ENCODE data around the gene STK39. TPM values are rescaled to one million over a fixed set of nuclear protein-coding genes. Genes with fewer than 3 reads are reported as not detected.

Gene STK39
- polyA plus RNA-seq, 1 experiment: 25.2 TPM

GRCh38 chr2:167943897-167944296 is 303.5 kb downstream of the STK39 start:
- no peak for TF ChIP-seq CTCF (IDR thresholded peaks at IDR 0.05; ENCODE audit: low read depth, low read length)
- DNase-seq (ENCODE audit: low read depth, low spot score): no peak
- no peak overlapping the region for H3K4me3 ChIP-seq (ENCODE audit: low read depth, low read length)
- H3K9me3 ChIP-seq (ENCODE audit: control insufficient read depth, insufficient read depth, low read length): no peaks in the 10 kb centered on the region
- ChIA-PET POLR2A (no interaction called here), CTCF (interaction anchor here (0.6 kb wide), 1 partner anchor 1474 kb away, joined by 5 read pairs; no protein-coding TSS in a partner anchor)
- no peak overlapping the region for H3K27ac ChIP-seq (ENCODE audit: low read depth, low read length)
- H3K27me3 ChIP-seq (ENCODE audit: control insufficient read depth, insufficient read depth, low read length): no peaks in the 10 kb centered on the region

GRCh38 chr2:167943368-167943767 is 304.0 kb downstream of the STK39 start:
- Histone ChIP-seq H3K4me3 (ENCODE audit: low read depth, low read length) (no peak overlapping the region), H3K27me3 (ENCODE audit: control insufficient read depth, insufficient read depth, low read length) (no peaks in the 10 kb centered on the region), H3K9me3 (ENCODE audit: control insufficient read depth, insufficient read depth, low read length) (no peaks in the 10 kb centered on the region), H3K27ac (ENCODE audit: low read depth, low read length) (no peak overlapping the region)
- POLR2A ChIA-PET: no interaction called here
- no peak for TF ChIP-seq CTCF (IDR thresholded peaks at IDR 0.05; ENCODE audit: low read depth, low read length)
- no peak for DNase-seq (ENCODE audit: low read depth, low spot score)
- CTCF ChIA-PET: interaction anchor here (0.6 kb wide), 1 partner anchor 1474 kb away, joined by 5 read pairs; no protein-coding TSS in a partner anchor

GRCh38 chr2:167942366-167943081 is 304.9 kb downstream of the STK39 start:
- TF ChIP-seq CTCF (IDR thresholded peaks at IDR 0.05; ENCODE audit: low read depth, low read length): no peak
- Histone ChIP-seq H3K27ac (ENCODE audit: low read depth, low read length) (no peak overlapping the region), H3K9me3 (ENCODE audit: control insufficient read depth, insufficient read depth, low read length) (no peaks in the 10 kb centered on the region), H3K4me3 (ENCODE audit: low read depth, low read length) (no peak overlapping the region), H3K27me3 (ENCODE audit: control insufficient read depth, insufficient read depth, low read length) (no peaks in the 10 kb centered on the region)
- POLR2A ChIA-PET: no interaction called here
- DNase-seq (ENCODE audit: low read depth, low spot score): no peak
- CTCF ChIA-PET: no interaction called here

- ChIA-PET POLR2A (no interaction called here), CTCF (interaction anchor here (1.4 kb wide), 1 partner anchor 177 kb away, joined by 4 read pairs; no protein-coding TSS in a partner anchor)
- DNase-seq (ENCODE audit: low read depth, low spot score): no peak
- no peaks in the 10 kb centered on the region for H3K9me3 ChIP-seq (ENCODE audit: control insufficient read depth, insufficient read depth, low read length)
- no peak for TF ChIP-seq CTCF (IDR thresholded peaks at IDR 0.05; ENCODE audit: low read depth, low read length)
- no peak overlapping the region for H3K4me3 ChIP-seq (ENCODE audit: low read depth, low read length)
- no peaks in the 10 kb centered on the region for H3K27me3 ChIP-seq (ENCODE audit: control insufficient read depth, insufficient read depth, low read length)
- no peak overlapping the region for H3K27ac ChIP-seq (ENCODE audit: low read depth, low read length)
These were observed 305.8 kb downstream of the STK39 start for GRCh38 chr2:167941604-167942003.

- Histone ChIP-seq H3K27me3 (ENCODE audit: control insufficient read depth, insufficient read depth, low read length) (no peaks in the 10 kb centered on the region), H3K27ac (ENCODE audit: low read depth, low read length) (no peak overlapping the region), H3K9me3 (ENCODE audit: control insufficient read depth, insufficient read depth, low read length) (no peaks in the 10 kb centered on the region), H3K4me3 (ENCODE audit: low read depth, low read length) (no peak overlapping the region)
- POLR2A ChIA-PET: no interaction called here
- no peak for DNase-seq (ENCODE audit: low read depth, low spot score)
- TF ChIP-seq CTCF (IDR thresholded peaks at IDR 0.05; ENCODE audit: low read depth, low read length): no peak
- CTCF ChIA-PET: interaction anchor here (1.4 to 1.8 kb wide), 2 partner anchors 178 kb away, joined by 4 to 19 read pairs; no protein-coding TSS in a partner anchor
These were observed 306.5 kb downstream of the STK39 start for GRCh38 chr2:167940734-167941507.

Measured in AG04450 (cell line).